NCI-H187 (cell line): ENCODE measurements around the gene KLHL29.

Source experiments
- DNase-seq, 2 experiments: peaks; one replicate each; lab custom pipeline; 2025; lab: John Stamatoyannopoulos, UW

Gene KLHL29

GRCh38 chr2:23616630-23617029 lies 231.7 kb downstream of the KLHL29 start:
- no peak for DNase-seq

- DNase-seq: no peak
Measured at GRCh38 chr2:23617167-23617810, 232.3 kb downstream of the KLHL29 start.

GRCh38 chr2:23617811-23618215 lies 232.8 kb downstream of the KLHL29 start:
- no peak for DNase-seq

- DNase-seq: no peak
Measured at GRCh38 chr2:23618265-23618664, 233.3 kb downstream of the KLHL29 start.

- no peak for DNase-seq
Measured at GRCh38 chr2:23618794-23619530, 234.0 kb downstream of the KLHL29 start.

GRCh38 chr2:23619941-23620340 lies 235.0 kb downstream of the KLHL29 start:
- no peak for DNase-seq

GRCh38 chr2:23620841-23621341 lies 235.9 kb downstream of the KLHL29 start:
- DNase-seq: no peak

- DNase-seq: no peak
Measured at GRCh38 chr2:23621616-23622015, 236.6 kb downstream of the KLHL29 start.

- no peak for DNase-seq
Measured at GRCh38 chr2:23622466-23622865, 237.5 kb downstream of the KLHL29 start.

GRCh38 chr2:23622966-23623675 lies 238.1 kb downstream of the KLHL29 start:
- no peak for DNase-seq

GRCh38 chr2:23624378-23624777 lies 239.4 kb downstream of the KLHL29 start:
- no peak for DNase-seq

GRCh38 chr2:23624915-23625314 lies 239.9 kb downstream of the KLHL29 start:
- DNase-seq: no peak

- no peak for DNase-seq
Measured at GRCh38 chr2:23625726-23626125, 240.7 kb downstream of the KLHL29 start.

- no peak for DNase-seq
Measured at GRCh38 chr2:23626701-23627230, 241.8 kb downstream of the KLHL29 start.

GRCh38 chr2:23627236-23628009 lies 242.4 kb downstream of the KLHL29 start:
- DNase-seq: no peak

GRCh38 chr2:23628926-23629771 lies 244.2 kb downstream of the KLHL29 start:
- DNase-seq: no peak

- DNase-seq: no peak
Measured at GRCh38 chr2:23629772-23630480, 244.9 kb downstream of the KLHL29 start.

GRCh38 chr2:23630961-23631360 lies 246.0 kb downstream of the KLHL29 start:
- DNase-seq: no peak

GRCh38 chr2:23631389-23631788 lies 246.4 kb downstream of the KLHL29 start:
- no peak for DNase-seq

GRCh38 chr2:23632386-23632785 lies 247.4 kb downstream of the KLHL29 start:
- DNase-seq: no peak
